ENCODE measurements around the gene FADS6.

The FADS6 gene

DNA sequence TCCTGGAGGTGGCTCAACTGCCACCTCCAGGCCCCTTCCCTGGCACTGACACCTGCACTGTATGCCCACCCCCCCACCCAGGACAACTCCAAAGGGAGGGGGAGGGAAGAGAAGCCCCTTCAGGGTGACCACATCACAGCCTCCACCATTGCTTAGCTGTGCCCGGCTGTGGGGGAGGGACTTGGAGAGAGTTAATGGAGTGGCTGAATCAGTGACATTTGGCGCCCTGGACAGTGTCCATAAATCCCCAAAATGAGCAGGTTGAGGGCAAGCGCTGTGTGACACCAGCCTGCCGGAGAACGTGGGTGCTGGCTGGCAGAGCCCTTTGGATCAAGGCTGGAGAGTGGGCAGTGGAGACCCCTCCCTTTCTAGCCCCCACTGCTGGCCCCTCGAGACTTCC, 28.7 kb upstream of the FADS6 start:
- TF ChIP-seq, protein P1, sequence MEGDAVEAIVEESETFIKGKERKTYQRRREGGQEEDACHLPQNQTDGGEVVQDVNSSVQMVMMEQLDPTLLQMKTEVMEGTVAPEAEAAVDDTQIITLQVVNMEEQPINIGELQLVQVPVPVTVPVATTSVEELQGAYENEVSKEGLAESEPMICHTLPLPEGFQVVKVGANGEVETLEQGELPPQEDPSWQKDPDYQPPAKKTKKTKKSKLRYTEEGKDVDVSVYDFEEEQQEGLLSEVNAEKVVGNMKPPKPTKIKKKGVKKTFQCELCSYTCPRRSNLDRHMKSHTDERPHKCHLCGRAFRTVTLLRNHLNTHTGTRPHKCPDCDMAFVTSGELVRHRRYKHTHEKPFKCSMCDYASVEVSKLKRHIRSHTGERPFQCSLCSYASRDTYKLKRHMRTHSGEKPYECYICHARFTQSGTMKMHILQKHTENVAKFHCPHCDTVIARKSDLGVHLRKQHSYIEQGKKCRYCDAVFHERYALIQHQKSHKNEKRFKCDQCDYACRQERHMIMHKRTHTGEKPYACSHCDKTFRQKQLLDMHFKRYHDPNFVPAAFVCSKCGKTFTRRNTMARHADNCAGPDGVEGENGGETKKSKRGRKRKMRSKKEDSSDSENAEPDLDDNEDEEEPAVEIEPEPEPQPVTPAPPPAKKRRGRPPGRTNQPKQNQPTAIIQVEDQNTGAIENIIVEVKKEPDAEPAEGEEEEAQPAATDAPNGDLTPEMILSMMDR (IDR thresholded peaks at IDR 0.05): no peak
- Histone ChIP-seq H3K4me3 (ENCODE audit: low read depth in 1 of 2, low read length in 1 of 2) (no peak overlapping the region), H3K27ac (no peak overlapping the region), H3K27me3 (peaks cover 99% of the 10 kb centered on the region), H3K36me3 (no peaks in the 10 kb centered on the region), H3K4me1 (ENCODE audit: control insufficient read depth in 1 of 2, insufficient read depth in 1 of 2, low read depth in 1 of 2, low read length in 1 of 2) (peaks cover 10 to 21% of the 10 kb centered on the region in 2 experiments), H3K9me3 (no peaks in the 10 kb centered on the region)

DNA sequence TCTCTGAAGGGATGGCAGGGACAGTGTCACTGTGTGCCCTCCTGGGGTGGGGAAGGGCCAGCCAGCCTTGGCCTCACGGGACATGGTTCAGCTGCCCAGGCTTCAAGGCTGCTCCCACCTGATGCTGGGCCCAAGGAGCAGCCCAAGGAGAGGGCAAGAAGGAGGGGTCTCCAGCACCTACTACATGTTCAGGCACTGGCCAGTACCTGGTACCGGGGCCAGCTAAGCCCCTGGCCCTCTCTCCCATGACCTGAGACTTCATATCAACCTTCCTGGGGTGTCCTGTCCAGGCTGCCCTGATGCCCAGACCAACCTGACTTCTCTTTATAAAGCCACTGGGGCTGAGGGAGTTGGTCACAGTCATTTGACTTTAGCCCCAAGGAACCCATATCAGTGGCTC, 28.3 kb upstream of the FADS6 start:
- Histone ChIP-seq H3K9me3 (no peaks in the 10 kb centered on the region), H3K4me1 (ENCODE audit: control insufficient read depth in 1 of 2, insufficient read depth in 1 of 2, low read depth in 1 of 2, low read length in 1 of 2) (peaks cover 10 to 21% of the 10 kb centered on the region in 2 experiments), H3K4me3 (ENCODE audit: low read depth in 1 of 2, low read length in 1 of 2) (no peak overlapping the region), H3K36me3 (no peaks in the 10 kb centered on the region), H3K27ac (no peak overlapping the region), H3K27me3 (peaks cover 98% of the 10 kb centered on the region)
- TF ChIP-seq, protein P1 (IDR thresholded peaks at IDR 0.05): no peak

DNA sequence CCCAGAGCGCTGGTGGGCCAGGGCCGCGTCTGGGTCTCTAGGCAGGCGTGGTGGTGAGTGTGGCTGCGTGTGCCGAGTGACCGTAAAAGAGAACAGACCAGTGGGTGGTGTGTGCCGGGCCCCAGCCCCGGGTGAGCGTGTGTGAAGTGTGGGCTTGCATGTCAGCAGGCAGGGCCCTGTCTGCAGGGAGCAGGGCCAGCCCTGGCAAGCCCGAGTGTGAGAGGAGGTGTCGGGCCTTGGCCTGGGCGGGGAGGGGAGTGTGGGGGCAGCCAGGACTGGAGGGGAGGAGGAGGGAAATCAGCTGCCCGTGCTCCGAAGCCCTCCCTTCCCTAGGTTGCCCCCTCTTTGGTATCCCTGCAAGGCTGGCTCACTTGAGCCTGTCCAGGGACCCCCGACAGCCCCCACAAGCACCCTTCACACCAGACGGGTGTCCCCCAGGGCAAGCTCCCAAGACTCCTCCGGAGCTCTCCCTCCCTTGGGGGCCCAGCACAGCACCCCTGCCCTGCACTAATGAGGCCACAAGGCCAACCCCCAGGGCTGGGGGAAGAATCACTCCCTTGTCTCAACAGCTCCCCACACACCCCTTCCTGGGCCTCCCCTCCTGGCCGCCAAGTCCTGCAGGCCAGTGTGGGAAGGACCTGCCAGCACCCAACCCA, 27.7 kb upstream of the FADS6 start:
- Histone ChIP-seq H3K36me3 (no peaks in the 10 kb centered on the region), H3K27me3 (peaks cover 92% of the 10 kb centered on the region), H3K27ac (no peak overlapping the region), H3K4me1 (ENCODE audit: control insufficient read depth in 1 of 2, insufficient read depth in 1 of 2, low read depth in 1 of 2, low read length in 1 of 2) (peaks cover 10 to 21% of the 10 kb centered on the region in 2 experiments), H3K4me3 (ENCODE audit: low read depth in 1 of 2, low read length in 1 of 2) (no peak overlapping the region), H3K9me3 (no peaks in the 10 kb centered on the region)
- TF ChIP-seq, protein P1 (IDR thresholded peaks at IDR 0.05): no peak

GRCh38 chr17:74920642-74921025, 27.2 kb upstream of the FADS6 start:
- Histone ChIP-seq H3K4me3 (ENCODE audit: low read depth in 1 of 2, low read length in 1 of 2) (no peak overlapping the region), H3K27me3 (peaks cover 87% of the 10 kb centered on the region), H3K4me1 (ENCODE audit: control insufficient read depth in 1 of 2, insufficient read depth in 1 of 2, low read depth in 1 of 2, low read length in 1 of 2) (peaks cover 10 to 21% of the 10 kb centered on the region in 2 experiments), H3K9me3 (no peaks in the 10 kb centered on the region), H3K36me3 (no peaks in the 10 kb centered on the region), H3K27ac (no peak overlapping the region)
- TF ChIP-seq, protein P1 (IDR thresholded peaks at IDR 0.05): no peak

- Histone ChIP-seq H3K4me3 (ENCODE audit: low read depth in 1 of 2, low read length in 1 of 2) (no peak overlapping the region), H3K36me3 (no peaks in the 10 kb centered on the region), H3K27ac (no peak overlapping the region), H3K27me3 (peaks cover 85% of the 10 kb centered on the region), H3K9me3 (no peaks in the 10 kb centered on the region), H3K4me1 (ENCODE audit: control insufficient read depth in 1 of 2, insufficient read depth in 1 of 2, low read depth in 1 of 2, low read length in 1 of 2) (peaks cover 10 to 21% of the 10 kb centered on the region in 2 experiments)
- TF ChIP-seq, protein P1 (IDR thresholded peaks at IDR 0.05): no peak
These were observed 26.8 kb upstream of the FADS6 start for GRCh38 chr17:74920306-74920620.

All from neutrophil (primary cell).